CD4-positive, alpha-beta memory T cell (primary cell): ENCODE results near the gene STK38. TPM values are rescaled to one million over a fixed set of nuclear protein-coding genes. Genes with fewer than 3 reads are reported as not detected.

Experiments used
- CTCF ChIA-PET: fragments of 350-600 bp; sonication (Branson Sonifier 250); formaldehyde crosslinking; loops from one replicate; lab custom pipeline; 2021; ENCODE audit warnings: inconsistent platforms; ENCODE audit not compliant: partially characterized antibody; lab: Charles Lee
- POLR2A ChIA-PET: fragments of 350-600 bp; sonication (Branson Sonifier 250); formaldehyde crosslinking; loops from one replicate; lab custom pipeline; 2021; ENCODE audit not compliant: partially characterized antibody; lab: Charles Lee
- DNase-seq, 5 donors: peaks; one replicate each; pipeline versions ENCODE4 v3.0.0 to v3.0.0-alpha.2; 2020 to 2022; ENCODE audit warnings: mixed read lengths in 1 of 5
- H3K27ac ChIP-seq: one replicate; pipeline ENCODE4 v1.7.0; 2013; ENCODE audit warnings: low read depth, low read length
- H3K27me3 ChIP-seq: 2 replicates; pipeline ENCODE4 v1.7.0; 2013; ENCODE audit warnings: mild to moderate bottlenecking, low read length, moderate library complexity; ENCODE audit not compliant: insufficient read depth
- H3K36me3 ChIP-seq: 2 replicates; pipeline ENCODE4 v1.7.0; 2013; ENCODE audit warnings: mild to moderate bottlenecking, low read length, moderate library complexity; ENCODE audit not compliant: insufficient read depth
- H3K4me1 ChIP-seq: 2 replicates; pipeline ENCODE4 v1.7.0; 2013; ENCODE audit warnings: mild to moderate bottlenecking, low read length, moderate library complexity; ENCODE audit not compliant: insufficient read depth
- H3K4me3 ChIP-seq, 2 donors: one replicate each; pipeline ENCODE4 v1.7.0; 2013; ENCODE audit warnings: low read length in 2 of 2, mild to moderate bottlenecking in 1 of 2
- H3K9me3 ChIP-seq, 2 donors: one replicate each; pipeline ENCODE4 v1.7.0; 2013; ENCODE audit warnings: low read length in 2 of 2, control low read depth in 1 of 2; ENCODE audit not compliant: control insufficient read depth in 1 of 2
- H3K27ac Mint-ChIP-seq, 7 donors: one replicate each; pipeline ENCODE4 v1.8.0; 2020 to 2021; ENCODE audit warnings: mixed read lengths in 7 of 7, mild to moderate bottlenecking in 6 of 7, inconsistent platforms in 3 of 7, moderate library complexity in 3 of 7
- H3K27me3 Mint-ChIP-seq, 2 donors: one replicate each; pipeline ENCODE4 v1.8.0; 2020 to 2021; ENCODE audit warnings: mixed read lengths in 2 of 2
- H3K36me3 Mint-ChIP-seq, 2 donors: one replicate each; pipeline ENCODE4 v1.8.0; 2020 to 2021; ENCODE audit warnings: mixed read lengths in 2 of 2, inconsistent platforms in 1 of 2, mild to moderate bottlenecking in 1 of 2
- H3K4me1 Mint-ChIP-seq, 4 donors: one replicate each; pipeline ENCODE4 v1.8.0; 2020 to 2021; ENCODE audit warnings: mixed read lengths in 4 of 4, mild to moderate bottlenecking in 1 of 4
- H3K4me3 Mint-ChIP-seq, 8 donors: one replicate each; pipeline ENCODE4 v1.8.0; 2020 to 2021; ENCODE audit warnings: mixed read lengths in 8 of 8, mild to moderate bottlenecking in 7 of 8, moderate library complexity in 6 of 8, inconsistent platforms in 3 of 8
- H3K9me3 Mint-ChIP-seq, 8 donors: one replicate each; pipeline ENCODE4 v1.8.0; 2020 to 2021; ENCODE audit warnings: mixed read lengths in 8 of 8, mild to moderate bottlenecking in 5 of 8, inconsistent platforms in 3 of 8, moderate library complexity in 1 of 8
- intact Hi-C: fragments of 100-400 bp; cut with micrococcal nuclease; formaldehyde crosslinking; loops from one replicate; pipeline ENCODE4 v1.15.1; 2023
- polyA plus RNA-seq, 2 donors: library from polyadenylated mRNA; unstranded; fragments of 300-500 nt; fragmentation: Illumina TruSeq; gene quantifications; one replicate each; pipeline ENCODE4 v1.2.3, GENCODE V29; 2021
- total RNA-seq, 2 experiments: library from RNA; stranded (reverse); gene quantifications; one replicate each; pipeline ENCODE4 v1.2.3, GENCODE V29; 2021

Gene STK38
- total and polyA plus RNA-seq, 4 experiments from 2014 or later, result 54.3 to 190 (median 155) TPM

- no peaks in the 10 kb centered on the region for H3K9me3 ChIP-seq
- no peaks in the 10 kb centered on the region for H3K9me3 Mint-ChIP-seq
- POLR2A ChIA-PET, result no interaction called here
- H3K4me1 Mint-ChIP-seq, result peaks cover 20 to 37% (median 30%) of the 10 kb centered on the region in 4 donors
- no peak overlapping the region for H3K27ac ChIP-seq
- no peak overlapping the region for H3K27ac Mint-ChIP-seq
- no peaks in the 10 kb centered on the region for H3K27me3 Mint-ChIP-seq
- H3K27me3 ChIP-seq, result no peaks in the 10 kb centered on the region
- H3K4me3 ChIP-seq, result no peak overlapping the region
- intact Hi-C loops, result no loop called here
- DNase-seq, result no peak
- peaks cover 19 to 32% of the 10 kb centered on the region in 2 donors for H3K36me3 Mint-ChIP-seq
- H3K36me3 ChIP-seq, result peaks cover 7% of the 10 kb centered on the region
- CTCF ChIA-PET, result interaction anchor here (0.6 to 1.1 kb wide), 2 partner anchors 20 to 39 kb away, joined by 3 read pairs; no protein-coding TSS in a partner anchor
- H3K4me1 ChIP-seq, result peaks cover 4% of the 10 kb centered on the region
- H3K4me3 Mint-ChIP-seq, result no peak overlapping the region
Observed at GRCh38 chr6:36467625-36468024, 79.7 kb downstream of the STK38 start.

DNA sequence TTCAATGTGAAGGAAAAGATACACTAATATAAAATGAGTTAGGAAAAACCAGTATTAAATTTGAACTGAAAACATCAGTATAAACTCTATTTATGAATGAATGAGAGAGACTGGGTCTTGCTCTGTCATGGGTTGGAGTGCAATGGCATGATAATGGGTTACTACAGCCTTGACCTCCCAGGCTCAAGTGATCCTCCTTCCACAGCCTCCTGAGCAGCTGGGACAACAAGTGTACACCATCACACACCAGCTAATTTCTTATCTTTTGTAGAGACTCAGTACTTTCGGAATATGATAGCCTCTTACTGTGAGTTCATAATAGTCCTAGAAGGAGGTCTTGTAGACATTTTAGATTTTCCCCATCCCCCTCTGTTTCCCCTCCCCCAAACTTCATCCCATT lies 83.0 kb downstream of the STK38 start:
- Histone ChIP-seq H3K4me1 (peaks cover 28% of the 10 kb centered on the region), H3K9me3 (no peaks in the 10 kb centered on the region), H3K4me3 (no peak overlapping the region), H3K27me3 (no peaks in the 10 kb centered on the region), H3K36me3 (no peaks in the 10 kb centered on the region), H3K27ac (no peak overlapping the region)
- H3K27ac Mint-ChIP-seq, result peak overlapping the region in 4 of 7 donors; percentile 15 to 70 (median 51)
- H3K4me1 Mint-ChIP-seq, result peaks cover 32 to 57% (median 45%) of the 10 kb centered on the region in 4 donors
- no peak overlapping the region for H3K4me3 Mint-ChIP-seq
- DNase-seq, result no peak
- H3K36me3 Mint-ChIP-seq, result peaks cover 4 to 22% of the 10 kb centered on the region in 2 donors
- intact Hi-C loops, result loop anchor here (5.0 kb wide), 1 partner anchor 42 kb away; no protein-coding TSS in a partner anchor
- H3K27me3 Mint-ChIP-seq, result no peaks in the 10 kb centered on the region
- ChIA-PET POLR2A (no interaction called here), CTCF (no interaction called here)
- H3K9me3 Mint-ChIP-seq, result no peaks in the 10 kb centered on the region

DNA sequence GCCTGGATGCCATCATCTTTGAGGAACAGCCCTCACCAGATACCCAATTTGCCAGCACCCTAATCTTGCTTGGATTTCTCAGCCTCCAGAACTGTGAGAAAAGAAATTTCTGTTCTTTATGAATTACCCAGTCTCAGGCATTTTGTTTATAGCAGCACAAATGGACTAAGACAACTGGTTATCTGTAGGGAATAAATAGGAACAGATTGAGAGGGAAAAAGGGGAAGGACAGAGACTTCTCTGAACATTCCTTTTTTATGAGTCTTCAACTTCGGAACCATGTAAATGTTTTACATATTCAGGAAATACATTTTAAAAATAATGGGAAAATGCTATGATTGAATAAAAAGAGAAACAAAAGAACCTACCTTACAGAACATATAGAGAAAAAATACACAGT lies 83.6 kb downstream of the STK38 start:
- POLR2A ChIA-PET, result no interaction called here
- H3K27ac Mint-ChIP-seq, result no peak overlapping the region

GRCh38 chr6:36461646-36462045 lies 85.6 kb downstream of the STK38 start:
- no peaks in the 10 kb centered on the region for H3K27me3 ChIP-seq
- H3K4me1 ChIP-seq, result peaks cover 25% of the 10 kb centered on the region
- peaks cover 33 to 62% (median 51%) of the 10 kb centered on the region in 4 donors for H3K4me1 Mint-ChIP-seq
- intact Hi-C loops, result loop anchor here (5.0 kb wide), 1 partner anchor 39 kb away; no protein-coding TSS in a partner anchor
- no peak overlapping the region for H3K4me3 Mint-ChIP-seq
- no peaks in the 10 kb centered on the region for H3K9me3 ChIP-seq
- H3K27ac ChIP-seq, result no peak overlapping the region
- no peak for DNase-seq
- CTCF ChIA-PET, result interaction anchor here (1.4 to 2.3 kb wide), 4 partner anchors 8 to 154 kb away, joined by 3 to 11 read pairs (median 4); no protein-coding TSS in a partner anchor
- H3K36me3 ChIP-seq, result no peaks in the 10 kb centered on the region
- no peaks in the 10 kb centered on the region for H3K9me3 Mint-ChIP-seq
- no peaks in the 10 kb centered on the region for H3K27me3 Mint-ChIP-seq
- H3K36me3 Mint-ChIP-seq, result peaks cover 4 to 19% of the 10 kb centered on the region in 2 donors
- POLR2A ChIA-PET, result no interaction called here
- no peak overlapping the region for H3K4me3 ChIP-seq
- H3K27ac Mint-ChIP-seq, result peak overlapping the region in 1 of 7 donors; percentile 11

More for the DNA sequence above, 83.6 kb downstream of the STK38 start:
- no peaks in the 10 kb centered on the region for H3K9me3 Mint-ChIP-seq
- H3K4me1 Mint-ChIP-seq, result peaks cover 30 to 54% (median 41%) of the 10 kb centered on the region in 4 donors
- no peak overlapping the region for H3K27ac ChIP-seq
- no peak overlapping the region for H3K4me3 Mint-ChIP-seq
- peaks cover 25% of the 10 kb centered on the region for H3K4me1 ChIP-seq
- CTCF ChIA-PET, result no interaction called here
- H3K9me3 ChIP-seq, result no peaks in the 10 kb centered on the region
- H3K36me3 Mint-ChIP-seq, result peaks cover 4 to 22% of the 10 kb centered on the region in 2 donors
- DNase-seq, result no peak
- no peaks in the 10 kb centered on the region for H3K27me3 Mint-ChIP-seq
- no peak overlapping the region for H3K4me3 ChIP-seq
- H3K36me3 ChIP-seq, result no peaks in the 10 kb centered on the region
- H3K27me3 ChIP-seq, result no peaks in the 10 kb centered on the region
- intact Hi-C loops, result loop anchor here (5.0 kb wide), 1 partner anchor 41 kb away; no protein-coding TSS in a partner anchor

GRCh38 chr6:36460916-36461315 lies 86.4 kb downstream of the STK38 start:
- ChIA-PET CTCF (interaction anchor here (1.4 to 2.3 kb wide), 3 partner anchors 9 to 32 kb away, joined by 4 to 11 read pairs (median 5); no protein-coding TSS in a partner anchor), POLR2A (interaction anchor here (0.6 kb wide), 1 partner anchor 88 kb away, joined by 3 read pairs; no protein-coding TSS in a partner anchor)
- peaks cover 4 to 15% of the 10 kb centered on the region in 2 donors for H3K36me3 Mint-ChIP-seq
- no peak overlapping the region for H3K4me3 Mint-ChIP-seq
- H3K36me3 ChIP-seq, result no peaks in the 10 kb centered on the region
- no peak overlapping the region for H3K4me3 ChIP-seq
- H3K9me3 ChIP-seq, result no peaks in the 10 kb centered on the region
- no peak overlapping the region for H3K27ac ChIP-seq
- H3K27me3 ChIP-seq, result no peaks in the 10 kb centered on the region
- H3K27ac Mint-ChIP-seq, result no peak overlapping the region
- no peaks in the 10 kb centered on the region for H3K9me3 Mint-ChIP-seq
- H3K4me1 ChIP-seq, result peaks cover 25% of the 10 kb centered on the region
- DNase-seq, result no peak
- intact Hi-C loops, result loop anchor here (5.0 kb wide), 1 partner anchor 39 kb away; no protein-coding TSS in a partner anchor
- peaks cover 33 to 64% (median 50%) of the 10 kb centered on the region in 4 donors for H3K4me1 Mint-ChIP-seq
- H3K27me3 Mint-ChIP-seq, result no peaks in the 10 kb centered on the region

DNA sequence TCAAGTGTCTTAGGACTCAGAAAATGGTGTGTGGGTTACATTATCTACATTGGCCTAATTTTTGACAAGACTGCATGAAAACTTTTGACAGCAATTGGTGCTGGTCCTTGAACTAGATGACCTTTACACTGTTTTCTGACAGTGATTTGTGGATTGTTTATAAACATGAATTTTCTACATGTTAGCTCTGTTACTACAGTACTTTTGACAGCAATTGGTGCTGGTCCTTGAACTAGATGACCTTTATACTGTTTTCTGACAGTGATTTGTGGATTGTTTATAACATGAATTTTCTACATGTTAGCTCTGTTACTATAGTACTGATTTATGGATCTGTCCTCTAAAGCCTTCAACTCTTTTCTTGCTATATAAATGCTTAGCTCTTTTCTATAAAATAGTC lies 87.8 kb downstream of the STK38 start:
- no peak overlapping the region for H3K27ac Mint-ChIP-seq
- H3K27ac ChIP-seq, result no peak overlapping the region
- no peaks in the 10 kb centered on the region for H3K27me3 Mint-ChIP-seq
- ChIA-PET POLR2A (interaction anchor here (1.0 kb wide), 1 partner anchor 149 kb away, joined by 3 read pairs; no protein-coding TSS in a partner anchor), CTCF (interaction anchor here (1.3 to 1.6 kb wide), 2 partner anchors 14 to 31 kb away, joined by 3 to 5 read pairs; no protein-coding TSS in a partner anchor)
- H3K27me3 ChIP-seq, result no peaks in the 10 kb centered on the region
- H3K4me1 Mint-ChIP-seq, result peaks cover 31 to 62% (median 49%) of the 10 kb centered on the region in 4 donors
- intact Hi-C loops, result no loop called here
- peaks cover 30% of the 10 kb centered on the region for H3K4me1 ChIP-seq
- H3K36me3 Mint-ChIP-seq, result peaks cover 8 to 12% of the 10 kb centered on the region in 2 donors
- H3K4me3 ChIP-seq, result no peak overlapping the region
- H3K4me3 Mint-ChIP-seq, result no peak overlapping the region
- H3K9me3 Mint-ChIP-seq, result no peaks in the 10 kb centered on the region
- no peaks in the 10 kb centered on the region for H3K9me3 ChIP-seq
- H3K36me3 ChIP-seq, result peaks cover 5% of the 10 kb centered on the region
- no peak for DNase-seq

DNA sequence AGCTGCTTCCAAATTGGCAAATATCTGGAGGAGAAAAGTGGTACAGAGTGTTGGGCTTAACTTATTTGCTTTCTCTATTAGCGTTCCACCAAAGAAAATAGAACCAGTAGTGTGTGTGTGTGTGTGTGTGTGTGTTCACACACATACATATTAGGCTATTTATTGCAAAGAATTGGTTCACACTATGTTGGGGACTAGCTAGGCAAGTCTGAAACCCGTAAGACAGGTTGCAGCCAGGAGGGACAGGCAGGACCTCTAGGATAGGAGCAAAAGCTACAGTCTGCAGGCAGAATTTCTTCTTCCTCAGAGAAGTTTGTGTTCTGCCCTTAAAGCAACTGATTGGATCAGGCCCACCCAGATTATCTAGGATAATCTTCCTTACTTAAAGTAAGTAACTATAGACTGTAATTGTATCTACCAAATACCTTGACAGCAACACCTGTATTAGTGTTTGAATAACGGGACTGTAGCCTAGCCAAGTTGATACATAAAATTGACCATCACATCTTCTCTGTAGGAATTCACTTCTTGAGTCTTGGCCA lies 91.7 kb downstream of the STK38 start:
- Mint-ChIP-seq H3K4me3 (no peak overlapping the region), H3K27ac (peak overlapping the region in 1 of 7 donors; percentile 29), H3K36me3 (peaks cover 11 to 23% of the 10 kb centered on the region in 2 donors), H3K4me1 (peaks cover 14 to 40% (median 30%) of the 10 kb centered on the region in 4 donors), H3K27me3 (no peaks in the 10 kb centered on the region), H3K9me3 (no peaks in the 10 kb centered on the region)
- ChIA-PET CTCF (interaction anchor here (1.2 kb wide), 2 partner anchors 20 to 27 kb away, joined by 3 read pairs; no protein-coding TSS in a partner anchor), POLR2A (no interaction called here)
- H3K27me3 ChIP-seq, result no peaks in the 10 kb centered on the region
- intact Hi-C loops, result no loop called here
- H3K36me3 ChIP-seq, result peaks cover 5% of the 10 kb centered on the region
- no peak overlapping the region for H3K4me3 ChIP-seq
- DNase-seq, result no peak
- H3K4me1 ChIP-seq, result peaks cover 24% of the 10 kb centered on the region
- no peak overlapping the region for H3K27ac ChIP-seq
- H3K9me3 ChIP-seq, result no peaks in the 10 kb centered on the region
